HEK293 (cell line): Measurements from ENCODE around the gene MARCHF5.

ENCODE experiments used
- CTCF ChIA-PET: fragments of 350-600 bp; formaldehyde crosslinking; extraction: SDS; loops from one replicate; lab custom pipeline; 2021; ENCODE audit warnings: antibody characterized with exemption; lab: Yijun Ruan, JAX
- POLR2A ChIA-PET: fragments of 300-600 bp; formaldehyde crosslinking; extraction: SDS; loops from one replicate; lab custom pipeline; 2020; ENCODE audit warnings: antibody characterized with exemption, inconsistent platforms; lab: Yijun Ruan, JAX
- H3K27ac ChIP-seq: fragments of 200-500 bp; sonication (Bioruptor generic); 2 replicates; pipeline ENCODE4 v1.5.1; 2014; ENCODE audit warnings: low read depth, low read length, control low read depth, inconsistent platforms; ENCODE audit errors: extremely low read depth
- H3K36me3 ChIP-seq, 2 experiments: fragments of 200-500 bp in 1 of 2; sonication (Bioruptor generic) in 1 of 2; 1 replicate in 1 of 2; 2 replicates in 1 of 2; pipeline ENCODE4 v1.5.1; 2014 to 2017; ENCODE audit warnings: inconsistent platforms in 2 of 2, low read length in 2 of 2; ENCODE audit not compliant: control insufficient read depth in 2 of 2, insufficient read depth in 1 of 2
- H3K4me1 ChIP-seq: fragments of 200-500 bp; sonication (Bioruptor generic); 2 replicates; pipeline ENCODE4 v1.5.1; 2014; ENCODE audit warnings: mild to moderate bottlenecking, low read length, inconsistent platforms; ENCODE audit not compliant: control insufficient read depth, insufficient read depth
- H3K4me3 ChIP-seq: 2 replicates; pipeline ENCODE4 v1.5.1; 2011; ENCODE audit warnings: low read depth, mild to moderate bottlenecking, control low read depth, low read length, moderate library complexity
- H3K9me3 ChIP-seq: fragments of 200-500 bp; sonication (Bioruptor generic); 2 replicates; pipeline ENCODE4 v1.5.1; 2014; ENCODE audit warnings: low read depth, low read length, inconsistent platforms; ENCODE audit not compliant: control insufficient read depth, insufficient read depth
- HOXD13 ChIP-seq: sonication (generic); formaldehyde crosslinking; IDR thresholded peaks from 2 replicates; pipeline ENCODE4 v1.8.0; 2022; ENCODE audit warnings: missing genetic modification reagents, borderline replicate concordance
- KLF1 ChIP-seq: fragments of 450-650 bp; formaldehyde crosslinking; IDR thresholded peaks from 2 replicates; pipeline ENCODE4 v1.5.1; 2016; ENCODE audit warnings: missing biosample characterization, missing genetic modification characterization
- OSR2 ChIP-seq: fragments of 450-650 bp; formaldehyde crosslinking; IDR thresholded peaks from 2 replicates; pipeline ENCODE4 v1.5.1; 2016; ENCODE audit warnings: missing biosample characterization, missing genetic modification characterization
- PRDM2 ChIP-seq: fragments of 450-650 bp; formaldehyde crosslinking; IDR thresholded peaks from 2 replicates; pipeline ENCODE4 v1.5.1; 2016; ENCODE audit warnings: missing biosample characterization, missing genetic modification characterization, borderline replicate concordance
- PRDM4 ChIP-seq: fragments of 450-650 bp; formaldehyde crosslinking; IDR thresholded peaks from 2 replicates; pipeline ENCODE4 v1.5.1; 2017; ENCODE audit warnings: missing biosample characterization, missing genetic modification characterization
- SP2 ChIP-seq: fragments of 450-650 bp; formaldehyde crosslinking; IDR thresholded peaks from 2 replicates; pipeline ENCODE4 v1.5.1; 2016; ENCODE audit warnings: missing biosample characterization, missing genetic modification characterization
- ZBTB1 ChIP-seq: fragments of 450-650 bp; formaldehyde crosslinking; IDR thresholded peaks from 2 replicates; pipeline ENCODE4 v1.5.1; 2016; ENCODE audit warnings: missing biosample characterization, missing genetic modification characterization
- ZNF10 ChIP-seq: fragments of 450-650 bp; formaldehyde crosslinking; IDR thresholded peaks from 2 replicates; pipeline ENCODE4 v1.5.1; 2017; ENCODE audit warnings: missing biosample characterization, missing genetic modification characterization
- ZNF146 ChIP-seq: fragments of 450-650 bp; formaldehyde crosslinking; IDR thresholded peaks from 2 replicates; pipeline ENCODE4 v1.5.1; 2016; ENCODE audit warnings: missing biosample characterization, missing genetic modification characterization
- ZNF2 ChIP-seq: fragments of 450-650 bp; formaldehyde crosslinking; IDR thresholded peaks from 2 replicates; pipeline ENCODE4 v1.5.1; 2016; ENCODE audit warnings: missing biosample characterization, missing genetic modification characterization
- ZNF354C ChIP-seq: fragments of 450-650 bp; formaldehyde crosslinking; IDR thresholded peaks from 2 replicates; pipeline ENCODE4 v1.5.1; 2016; ENCODE audit warnings: missing biosample characterization, missing genetic modification characterization, low read depth, borderline replicate concordance
- ZNF423 ChIP-seq: fragments of 450-650 bp; formaldehyde crosslinking; IDR thresholded peaks from 2 replicates; pipeline ENCODE4 v1.5.1; 2016; ENCODE audit warnings: missing biosample characterization, missing genetic modification characterization
- ZNF449 ChIP-seq: fragments of 450-650 bp; formaldehyde crosslinking; IDR thresholded peaks from 2 replicates; pipeline ENCODE4 v1.5.1; 2017; ENCODE audit warnings: missing biosample characterization, mild to moderate bottlenecking, missing genetic modification characterization, moderate library complexity
- ZNF558 ChIP-seq: fragments of 450-650 bp; formaldehyde crosslinking; IDR thresholded peaks from 2 replicates; pipeline ENCODE4 v1.5.1; 2016; ENCODE audit warnings: missing biosample characterization, missing genetic modification characterization
- ZNF585B ChIP-seq: fragments of 450-650 bp; formaldehyde crosslinking; IDR thresholded peaks from 2 replicates; pipeline ENCODE4 v1.5.1; 2016; ENCODE audit warnings: missing biosample characterization, missing genetic modification characterization
- ZNF677 ChIP-seq: fragments of 450-650 bp; IDR thresholded peaks from 2 replicates; pipeline ENCODE4 v1.5.0; 2018; ENCODE audit warnings: missing biosample characterization, mild to moderate bottlenecking, missing genetic modification characterization, moderate library complexity
- ZNF776 ChIP-seq: fragments of 450-650 bp; formaldehyde crosslinking; IDR thresholded peaks from 2 replicates; pipeline ENCODE4 v1.5.0; 2017; ENCODE audit warnings: missing biosample characterization, missing genetic modification characterization, borderline replicate concordance
- ZNF843 ChIP-seq: fragments of 450-650 bp; formaldehyde crosslinking; IDR thresholded peaks from 2 replicates; pipeline ENCODE4 v1.5.1; 2016; ENCODE audit warnings: missing biosample characterization, missing genetic modification characterization
- TF ChIP-seq, protein P1 (sequence below): fragments of 450-650 bp; formaldehyde crosslinking; optimal IDR thresholded peaks from 2 replicates; pipeline ENCODE3; 2016; ENCODE audit warnings: missing biosample characterization, mild to moderate bottlenecking, missing genetic modification characterization
- TF ChIP-seq, protein P2 (sequence below): fragments of 450-650 bp; formaldehyde crosslinking; IDR thresholded peaks from 2 replicates; pipeline ENCODE4 v1.5.1; 2016; ENCODE audit warnings: missing biosample characterization, missing genetic modification characterization

Gene MARCHF5

GRCh38 chr10:92291921-92292845, 1.2 kb downstream of the MARCHF5 start:
- no peaks in the 10 kb centered on the region for H3K9me3 ChIP-seq
- H3K4me1 ChIP-seq = peaks cover 2% of the 10 kb centered on the region; the same call in 1 of the 2 replicates
- ChIA-PET CTCF (interaction anchor here (1.0 to 4.3 kb wide), 5 partner anchors 50 to 205 kb away, joined by 3 to 41 read pairs (median 3); no protein-coding TSS in a partner anchor), POLR2A (interaction anchor here (0.6 to 1.4 kb wide), 2 partner anchors 24 to 204 kb away, joined by 3 to 7 read pairs; no protein-coding TSS in a partner anchor)
- peaks cover 16 to 19% of the 10 kb centered on the region in 2 experiments for H3K36me3 ChIP-seq
- H3K4me3 ChIP-seq = peak overlapping the region; percentile 100
- peak overlapping the region; percentile 91 for H3K27ac ChIP-seq
- no peak for TF ChIP-seq ZNF354C (tag by site-specific recombination)
- TF ChIP-seq ZNF585B (tag by site-specific recombination) = no peak
- no peak for TF ChIP-seq ZNF843
- no peak for TF ChIP-seq HOXD13 (CRISPR knock-in tag)
- TF ChIP-seq ZBTB1 (tag by site-specific recombination) = no peak
- TF ChIP-seq ZNF2 (tag by site-specific recombination) = no peak
- TF ChIP-seq KLF1 = 0 out of 2 replicates have a peak, but pooled peaks have one; percentile 26
- TF ChIP-seq ZNF10 = no peak
- TF ChIP-seq SP2 (tag by site-specific recombination) = no peak
- TF ChIP-seq ZNF558 = no peak
- TF ChIP-seq ZNF449 = no peak
- TF ChIP-seq, protein P1, sequence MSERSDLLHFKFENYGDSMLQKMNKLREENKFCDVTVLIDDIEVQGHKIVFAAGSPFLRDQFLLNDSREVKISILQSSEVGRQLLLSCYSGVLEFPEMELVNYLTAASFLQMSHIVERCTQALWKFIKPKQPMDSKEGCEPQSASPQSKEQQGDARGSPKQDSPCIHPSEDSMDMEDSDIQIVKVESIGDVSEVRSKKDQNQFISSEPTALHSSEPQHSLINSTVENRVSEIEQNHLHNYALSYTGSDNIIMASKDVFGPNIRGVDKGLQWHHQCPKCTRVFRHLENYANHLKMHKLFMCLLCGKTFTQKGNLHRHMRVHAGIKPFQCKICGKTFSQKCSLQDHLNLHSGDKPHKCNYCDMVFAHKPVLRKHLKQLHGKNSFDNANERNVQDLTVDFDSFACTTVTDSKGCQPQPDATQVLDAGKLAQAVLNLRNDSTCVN (tag by site-specific recombination) = no peak
- TF ChIP-seq, protein P2, sequence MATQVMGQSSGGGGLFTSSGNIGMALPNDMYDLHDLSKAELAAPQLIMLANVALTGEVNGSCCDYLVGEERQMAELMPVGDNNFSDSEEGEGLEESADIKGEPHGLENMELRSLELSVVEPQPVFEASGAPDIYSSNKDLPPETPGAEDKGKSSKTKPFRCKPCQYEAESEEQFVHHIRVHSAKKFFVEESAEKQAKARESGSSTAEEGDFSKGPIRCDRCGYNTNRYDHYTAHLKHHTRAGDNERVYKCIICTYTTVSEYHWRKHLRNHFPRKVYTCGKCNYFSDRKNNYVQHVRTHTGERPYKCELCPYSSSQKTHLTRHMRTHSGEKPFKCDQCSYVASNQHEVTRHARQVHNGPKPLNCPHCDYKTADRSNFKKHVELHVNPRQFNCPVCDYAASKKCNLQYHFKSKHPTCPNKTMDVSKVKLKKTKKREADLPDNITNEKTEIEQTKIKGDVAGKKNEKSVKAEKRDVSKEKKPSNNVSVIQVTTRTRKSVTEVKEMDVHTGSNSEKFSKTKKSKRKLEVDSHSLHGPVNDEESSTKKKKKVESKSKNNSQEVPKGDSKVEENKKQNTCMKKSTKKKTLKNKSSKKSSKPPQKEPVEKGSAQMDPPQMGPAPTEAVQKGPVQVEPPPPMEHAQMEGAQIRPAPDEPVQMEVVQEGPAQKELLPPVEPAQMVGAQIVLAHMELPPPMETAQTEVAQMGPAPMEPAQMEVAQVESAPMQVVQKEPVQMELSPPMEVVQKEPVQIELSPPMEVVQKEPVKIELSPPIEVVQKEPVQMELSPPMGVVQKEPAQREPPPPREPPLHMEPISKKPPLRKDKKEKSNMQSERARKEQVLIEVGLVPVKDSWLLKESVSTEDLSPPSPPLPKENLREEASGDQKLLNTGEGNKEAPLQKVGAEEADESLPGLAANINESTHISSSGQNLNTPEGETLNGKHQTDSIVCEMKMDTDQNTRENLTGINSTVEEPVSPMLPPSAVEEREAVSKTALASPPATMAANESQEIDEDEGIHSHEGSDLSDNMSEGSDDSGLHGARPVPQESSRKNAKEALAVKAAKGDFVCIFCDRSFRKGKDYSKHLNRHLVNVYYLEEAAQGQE = no peak
- no peak for TF ChIP-seq ZNF146 (tag by site-specific recombination)
- TF ChIP-seq PRDM4 (tag by site-specific recombination) = no peak
- TF ChIP-seq ZNF776 (tag by site-specific recombination) = no peak
- TF ChIP-seq ZNF677 (tag by site-specific recombination) = no peak
- TF ChIP-seq OSR2 (tag by site-specific recombination) = no peak
- no peak for TF ChIP-seq ZNF423 (tag by site-specific recombination)
- no peak for TF ChIP-seq PRDM2
